Measurements from ENCODE around the gene SLCO4A1. TPM values are rescaled to one million over a fixed set of nuclear protein-coding genes. Genes with fewer than 3 reads are reported as not detected.
A peak's percentile ranks its signal among the peaks of the same experiment; 100 is the strongest.

Gene SLCO4A1
- total RNA-seq (7.4 TPM), polyA plus RNA-seq (1 to 10 TPM; 1.8 to 2.9 (median 2.7) TPM)

- Histone ChIP-seq H3K27ac (ENCODE audit: insufficient read depth, low read length, poor library complexity, severe bottlenecking) (peak within 1 kb of the TSS; percentile 23), H3K9me3 (ENCODE audit: control insufficient read depth in 2 of 2, low read length in 2 of 2) (no peaks in the 10 kb centered on the region), H3K4me1 (ENCODE audit: control insufficient read depth, insufficient read depth, low read length, poor library complexity, severe bottlenecking) (peaks cover 46% of the 10 kb centered on the region), H3K4me3 (ENCODE audit: low read depth, low read length) (peak within 1 kb of the TSS; percentile 41), H3K36me3 (ENCODE audit: control insufficient read depth, insufficient read depth, low read length) (no peaks in the 10 kb centered on the region), H3K27me3 (ENCODE audit: control insufficient read depth, insufficient read depth, low read length) (no peaks in the 10 kb centered on the region)
- peak; percentile 83 to 91 (median 84) for DNase-seq
- H3K4me1 Mint-ChIP-seq: peaks cover 0 to 29% (median 6%) of the 10 kb centered on the region in 4 donors
- H3K27me3 Mint-ChIP-seq: peaks cover 17% of the 10 kb centered on the region
- peak within 1 kb of the TSS; percentile 48 to 89 (median 68) for H3K27ac Mint-ChIP-seq
- no peaks in the 10 kb centered on the region for H3K9me3 Mint-ChIP-seq
- ATAC-seq (ENCODE audit: low read depth in 2 of 2): peak; percentile 89 to 91
- H3K4me3 Mint-ChIP-seq: peak within 1 kb of the TSS; percentile 83 to 94 (median 90)
- no peaks in the 10 kb centered on the region for H3K36me3 Mint-ChIP-seq
These were observed at the start of gene SLCO4A1 for GRCh38 chr20:62642051-62642665. Gene SLCO4A1 (plus strand): TSS chr20:62642503. CDS start chr20:62656455, 13,952 bp downstream.

GRCh38 chr20:62592506-62593177 is 49.7 kb upstream of the SLCO4A1 start:
- ATAC-seq (ENCODE audit: low read depth in 2 of 2): no peak
- peaks cover 0 to 3% (median 1%) of the 10 kb centered on the region in 4 donors for H3K4me1 Mint-ChIP-seq
- no peak overlapping the region for H3K4me3 Mint-ChIP-seq
- Histone ChIP-seq H3K36me3 (ENCODE audit: control insufficient read depth, insufficient read depth, low read length) (no peaks in the 10 kb centered on the region), H3K4me3 (ENCODE audit: low read depth, low read length) (no peak overlapping the region), H3K27me3 (ENCODE audit: control insufficient read depth, insufficient read depth, low read length) (no peaks in the 10 kb centered on the region), H3K27ac (ENCODE audit: insufficient read depth, low read length, poor library complexity, severe bottlenecking) (no peak overlapping the region), H3K4me1 (ENCODE audit: control insufficient read depth, insufficient read depth, low read length, poor library complexity, severe bottlenecking) (peaks cover 3% of the 10 kb centered on the region), H3K9me3 (ENCODE audit: control insufficient read depth in 2 of 2, low read length in 2 of 2) (no peaks in the 10 kb centered on the region)
- no peak overlapping the region for H3K27ac Mint-ChIP-seq
- DNase-seq: no peak
- H3K36me3 Mint-ChIP-seq: no peaks in the 10 kb centered on the region
- no peaks in the 10 kb centered on the region for H3K9me3 Mint-ChIP-seq
- H3K27me3 Mint-ChIP-seq: peaks cover 24% of the 10 kb centered on the region

- Mint-ChIP-seq H3K36me3 (no peaks in the 10 kb centered on the region), H3K4me1 (peaks cover 0 to 5% (median 2%) of the 10 kb centered on the region in 4 donors), H3K4me3 (no peak overlapping the region), H3K9me3 (no peaks in the 10 kb centered on the region), H3K27ac (no peak overlapping the region), H3K27me3 (peaks cover 30% of the 10 kb centered on the region)
- no peaks in the 10 kb centered on the region for H3K9me3 ChIP-seq (ENCODE audit: control insufficient read depth in 2 of 2, low read length in 2 of 2)
- H3K36me3 ChIP-seq (ENCODE audit: control insufficient read depth, insufficient read depth, low read length): no peaks in the 10 kb centered on the region
- ATAC-seq (ENCODE audit: low read depth in 2 of 2) (no peak), DNase-seq (no peak)
- no peak overlapping the region for H3K4me3 ChIP-seq (ENCODE audit: low read depth, low read length)
- peaks cover 3% of the 10 kb centered on the region for H3K4me1 ChIP-seq (ENCODE audit: control insufficient read depth, insufficient read depth, low read length, poor library complexity, severe bottlenecking)
- no peaks in the 10 kb centered on the region for H3K27me3 ChIP-seq (ENCODE audit: control insufficient read depth, insufficient read depth, low read length)
- no peak overlapping the region for H3K27ac ChIP-seq (ENCODE audit: insufficient read depth, low read length, poor library complexity, severe bottlenecking)
These were observed 48.7 kb upstream of the SLCO4A1 start for GRCh38 chr20:62593616-62594015.

GRCh38 chr20:62595069-62595468 is 47.2 kb upstream of the SLCO4A1 start:
- no peaks in the 10 kb centered on the region for H3K9me3 ChIP-seq (ENCODE audit: control insufficient read depth in 2 of 2, low read length in 2 of 2)
- Mint-ChIP-seq H3K4me3 (no peak overlapping the region), H3K27ac (no peak overlapping the region), H3K27me3 (peaks cover 30% of the 10 kb centered on the region), H3K4me1 (peaks cover 0 to 5% (median 2%) of the 10 kb centered on the region in 4 donors), H3K36me3 (no peaks in the 10 kb centered on the region), H3K9me3 (no peaks in the 10 kb centered on the region)
- no peak overlapping the region for H3K27ac ChIP-seq (ENCODE audit: insufficient read depth, low read length, poor library complexity, severe bottlenecking)
- H3K4me3 ChIP-seq (ENCODE audit: low read depth, low read length): no peak overlapping the region
- H3K36me3 ChIP-seq (ENCODE audit: control insufficient read depth, insufficient read depth, low read length): no peaks in the 10 kb centered on the region
- no peak for ATAC-seq (ENCODE audit: low read depth in 2 of 2)
- peaks cover 3% of the 10 kb centered on the region for H3K4me1 ChIP-seq (ENCODE audit: control insufficient read depth, insufficient read depth, low read length, poor library complexity, severe bottlenecking)
- H3K27me3 ChIP-seq (ENCODE audit: control insufficient read depth, insufficient read depth, low read length): no peaks in the 10 kb centered on the region
- no peak for DNase-seq

- H3K4me3 ChIP-seq (ENCODE audit: low read depth, low read length): no peak overlapping the region
- Mint-ChIP-seq H3K27ac (no peak overlapping the region), H3K36me3 (no peaks in the 10 kb centered on the region), H3K4me1 (peaks cover 0 to 6% (median 2%) of the 10 kb centered on the region in 4 donors), H3K9me3 (no peaks in the 10 kb centered on the region), H3K4me3 (no peak overlapping the region), H3K27me3 (peaks cover 30% of the 10 kb centered on the region)
- H3K9me3 ChIP-seq (ENCODE audit: control insufficient read depth in 2 of 2, low read length in 2 of 2): no peaks in the 10 kb centered on the region
- peak in 1 of 3 donors; percentile 14 for DNase-seq
- no peak overlapping the region for H3K27ac ChIP-seq (ENCODE audit: insufficient read depth, low read length, poor library complexity, severe bottlenecking)
- no peaks in the 10 kb centered on the region for H3K27me3 ChIP-seq (ENCODE audit: control insufficient read depth, insufficient read depth, low read length)
- peaks cover 3% of the 10 kb centered on the region for H3K4me1 ChIP-seq (ENCODE audit: control insufficient read depth, insufficient read depth, low read length, poor library complexity, severe bottlenecking)
- no peaks in the 10 kb centered on the region for H3K36me3 ChIP-seq (ENCODE audit: control insufficient read depth, insufficient read depth, low read length)
- no peak for ATAC-seq (ENCODE audit: low read depth in 2 of 2)
These were observed 46.8 kb upstream of the SLCO4A1 start for GRCh38 chr20:62595491-62595890.

GRCh38 chr20:62596486-62596885 is 45.8 kb upstream of the SLCO4A1 start:
- DNase-seq (no peak), ATAC-seq (ENCODE audit: low read depth in 2 of 2) (no peak)
- Mint-ChIP-seq H3K9me3 (no peaks in the 10 kb centered on the region), H3K27me3 (peaks cover 30% of the 10 kb centered on the region), H3K36me3 (no peaks in the 10 kb centered on the region), H3K4me1 (peaks cover 0 to 7% (median 2%) of the 10 kb centered on the region in 4 donors), H3K4me3 (peak overlapping the region in 1 of 4 donors; percentile 28), H3K27ac (no peak overlapping the region)
- no peak overlapping the region for H3K4me3 ChIP-seq (ENCODE audit: low read depth, low read length)
- H3K36me3 ChIP-seq (ENCODE audit: control insufficient read depth, insufficient read depth, low read length): no peaks in the 10 kb centered on the region
- H3K9me3 ChIP-seq (ENCODE audit: control insufficient read depth in 2 of 2, low read length in 2 of 2): no peaks in the 10 kb centered on the region
- H3K27ac ChIP-seq (ENCODE audit: insufficient read depth, low read length, poor library complexity, severe bottlenecking): no peak overlapping the region
- no peaks in the 10 kb centered on the region for H3K27me3 ChIP-seq (ENCODE audit: control insufficient read depth, insufficient read depth, low read length)
- H3K4me1 ChIP-seq (ENCODE audit: control insufficient read depth, insufficient read depth, low read length, poor library complexity, severe bottlenecking): peaks cover 3% of the 10 kb centered on the region

GRCh38 chr20:62596921-62597320 is 45.4 kb upstream of the SLCO4A1 start:
- no peak for ATAC-seq (ENCODE audit: low read depth in 2 of 2)

More at GRCh38 chr20:62596921-62597320, 45.4 kb upstream of the SLCO4A1 start:
- Histone ChIP-seq H3K4me1 (ENCODE audit: control insufficient read depth, insufficient read depth, low read length, poor library complexity, severe bottlenecking) (peaks cover 5% of the 10 kb centered on the region), H3K4me3 (ENCODE audit: low read depth, low read length) (no peak overlapping the region), H3K27me3 (ENCODE audit: control insufficient read depth, insufficient read depth, low read length) (no peaks in the 10 kb centered on the region), H3K27ac (ENCODE audit: insufficient read depth, low read length, poor library complexity, severe bottlenecking) (no peak overlapping the region), H3K36me3 (ENCODE audit: control insufficient read depth, insufficient read depth, low read length) (no peaks in the 10 kb centered on the region), H3K9me3 (ENCODE audit: control insufficient read depth in 2 of 2, low read length in 2 of 2) (no peaks in the 10 kb centered on the region)
- Mint-ChIP-seq H3K36me3 (no peaks in the 10 kb centered on the region), H3K4me3 (peak overlapping the region in 1 of 4 donors; percentile 28), H3K27me3 (peaks cover 30% of the 10 kb centered on the region), H3K27ac (no peak overlapping the region), H3K4me1 (peaks cover 0 to 9% (median 3%) of the 10 kb centered on the region in 4 donors), H3K9me3 (no peaks in the 10 kb centered on the region)
- DNase-seq: no peak

Data from CD4-positive, CD25-positive, alpha-beta regulatory T cell (primary cell).